HG03045 (cell line): ENCODE measurements around the gene NUDT8.
A peak's percentile ranks its signal among the peaks of the same experiment; 100 is the strongest.
"Not testable (repeated sequence)": the region's sequence is repeated elsewhere in the genome, so short reads cannot be mapped to it uniquely, and the experiment has no call there.

ENCODE experiments used
- ATAC-seq: cut with Tn5 transposase; IDR thresholded peaks from one replicate; pipeline ENCODE4 v1.9.1; 2021; ENCODE audit warnings: mild to moderate bottlenecking, moderate library complexity; ENCODE audit not compliant: unreplicated experiment

NUDT8 gene

GRCh38 chr11:67613313-67613959 is 16.3 kb downstream of the NUDT8 start:
- ATAC-seq, result no peak

- no peak for ATAC-seq
Observed at GRCh38 chr11:67612751-67613150, 17.0 kb downstream of the NUDT8 start.

- no peak for ATAC-seq
Observed at GRCh38 chr11:67611704-67612587, 17.8 kb downstream of the NUDT8 start.

- ATAC-seq, result no peak
Observed at GRCh38 chr11:67611165-67611564, 18.6 kb downstream of the NUDT8 start.

GRCh38 chr11:67610302-67610868 is 19.4 kb downstream of the NUDT8 start:
- no peak for ATAC-seq

GRCh38 chr11:67609316-67609715 is 20.4 kb downstream of the NUDT8 start:
- no peak for ATAC-seq

- ATAC-seq, result no peak
Observed at GRCh38 chr11:67608486-67608885, 21.3 kb downstream of the NUDT8 start.

GRCh38 chr11:67607507-67607906 is 22.2 kb downstream of the NUDT8 start:
- ATAC-seq, result no peak

GRCh38 chr11:67606492-67607295 is 23.0 kb downstream of the NUDT8 start, which contains the start of gene NDUFV1:
NDUFV1 (plus strand) TSS chr11:67606936; CDS start chr11:67607005, 69 bp downstream.
- peak; percentile 92 for ATAC-seq

GRCh38 chr11:67606093-67606491 is 23.6 kb downstream of the NUDT8 start:
- peak; percentile 6 for ATAC-seq

- ATAC-seq, result no peak
Observed at GRCh38 chr11:67605231-67606011, 24.3 kb downstream of the NUDT8 start.

- ATAC-seq, result no peak
Observed at GRCh38 chr11:67604815-67605214, 24.9 kb downstream of the NUDT8 start.

- ATAC-seq, result not testable (repeated sequence)
Observed at GRCh38 chr11:67604119-67604518, 25.6 kb downstream of the NUDT8 start.

- ATAC-seq, result no peak
Observed at GRCh38 chr11:67601098-67601497, 28.6 kb downstream of the NUDT8 start.

GRCh38 chr11:67600324-67601029 is 29.3 kb downstream of the NUDT8 start:
- no peak for ATAC-seq

GRCh38 chr11:67599149-67599548 is 30.6 kb downstream of the NUDT8 start:
- no peak for ATAC-seq

- not testable (repeated sequence) for ATAC-seq
Observed at GRCh38 chr11:67597963-67598362, 31.8 kb downstream of the NUDT8 start.

GRCh38 chr11:67597458-67597857 is 32.3 kb downstream of the NUDT8 start:
- ATAC-seq, result not testable (repeated sequence)

GRCh38 chr11:67596753-67597300 is 32.9 kb downstream of the NUDT8 start:
- ATAC-seq, result no peak
